ENCODE measurements around the gene CHST13. TPM values are rescaled to one million over a fixed set of nuclear protein-coding genes. Genes with fewer than 3 reads are reported as not detected.

Gene CHST13
- not detected in 2 replicates for total RNA-seq

DNA sequence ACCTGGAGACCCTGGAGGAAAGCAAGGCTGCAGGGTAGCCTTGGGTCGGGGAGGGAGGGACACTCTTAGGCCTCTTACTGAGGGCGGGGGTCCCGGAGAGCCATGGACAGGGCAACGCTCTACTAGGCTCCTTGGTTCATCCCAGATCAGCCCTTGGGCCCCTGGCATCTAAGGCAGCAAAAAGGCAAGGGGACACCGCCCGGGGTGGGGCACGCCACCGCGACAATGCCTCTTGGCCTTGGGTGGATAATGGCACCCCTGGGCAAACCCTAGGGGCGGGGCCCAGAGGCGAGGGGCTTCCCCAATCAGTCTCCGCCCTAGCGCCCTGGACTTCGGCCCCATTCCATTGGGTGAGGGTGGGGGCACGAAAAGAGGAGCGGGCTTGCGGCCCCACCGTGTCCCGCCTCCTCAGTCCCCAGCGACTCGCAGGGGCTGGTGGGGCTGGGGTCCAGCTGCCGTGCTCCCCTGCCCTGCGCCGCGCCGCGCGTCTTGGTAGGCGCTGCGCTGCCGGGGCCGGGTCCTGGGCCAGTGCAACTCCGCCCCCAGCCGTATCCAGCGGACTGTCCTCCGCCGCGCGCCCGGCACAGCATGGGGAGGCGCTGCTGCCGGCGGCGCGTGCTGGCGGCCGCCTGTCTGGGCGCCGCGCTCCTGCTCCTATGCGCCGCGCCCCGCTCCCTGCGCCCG, at the start of gene CHST13:
CHST13 (plus strand) TSS at position 411 of the 684 bp plus-strand sequence; CDS start at position 589, 178 bp downstream.
- DNase-seq (ENCODE audit: low read depth, low spot score): no peak

GRCh38 chr3:126474498-126475412, 49.2 kb upstream of the CHST13 start:
- no peak for DNase-seq (ENCODE audit: low read depth, low spot score)

GRCh38 chr3:126475413-126476114, 48.4 kb upstream of the CHST13 start, which contains the start of gene ZXDC:
ZXDC (minus strand) TSS chr3:126475891; CDS start chr3:126475865, 26 bp downstream.
- peak; percentile 73 for DNase-seq (ENCODE audit: low read depth, low spot score)

GRCh38 chr3:126476166-126477060, 47.5 kb upstream of the CHST13 start:
- DNase-seq (ENCODE audit: low read depth, low spot score): no peak

- DNase-seq (ENCODE audit: low read depth, low spot score): no peak
Measured at GRCh38 chr3:126477061-126477380, 46.9 kb upstream of the CHST13 start.

- DNase-seq (ENCODE audit: low read depth, low spot score): no peak
Measured at GRCh38 chr3:126478581-126479310, 45.2 kb upstream of the CHST13 start.

GRCh38 chr3:126479642-126480041, 44.3 kb upstream of the CHST13 start:
- no peak for DNase-seq (ENCODE audit: low read depth, low spot score)

- no peak for DNase-seq (ENCODE audit: low read depth, low spot score)
Measured at GRCh38 chr3:126480206-126480605, 43.7 kb upstream of the CHST13 start.

DNA sequence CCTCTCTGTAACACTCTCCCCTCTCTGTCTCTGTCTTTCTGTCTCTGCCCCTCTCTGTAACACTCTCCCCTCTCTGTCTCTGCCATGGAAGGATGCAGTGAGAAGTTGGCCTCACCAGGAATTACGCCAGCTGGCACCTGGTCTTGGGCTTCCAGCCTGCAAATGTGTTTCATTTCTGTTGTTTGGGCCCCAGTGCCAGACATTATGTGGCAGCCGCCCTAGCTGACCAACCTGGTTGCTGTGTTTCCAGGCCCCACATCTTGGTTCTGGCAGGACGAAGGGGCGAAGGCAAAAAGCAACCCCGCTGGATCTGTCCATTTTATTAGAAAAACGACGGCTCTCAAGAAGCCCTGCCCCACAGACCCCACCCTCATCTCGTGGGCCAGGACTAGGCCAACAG, 43.1 kb upstream of the CHST13 start:
- no peak for DNase-seq (ENCODE audit: low read depth, low spot score)

DNA sequence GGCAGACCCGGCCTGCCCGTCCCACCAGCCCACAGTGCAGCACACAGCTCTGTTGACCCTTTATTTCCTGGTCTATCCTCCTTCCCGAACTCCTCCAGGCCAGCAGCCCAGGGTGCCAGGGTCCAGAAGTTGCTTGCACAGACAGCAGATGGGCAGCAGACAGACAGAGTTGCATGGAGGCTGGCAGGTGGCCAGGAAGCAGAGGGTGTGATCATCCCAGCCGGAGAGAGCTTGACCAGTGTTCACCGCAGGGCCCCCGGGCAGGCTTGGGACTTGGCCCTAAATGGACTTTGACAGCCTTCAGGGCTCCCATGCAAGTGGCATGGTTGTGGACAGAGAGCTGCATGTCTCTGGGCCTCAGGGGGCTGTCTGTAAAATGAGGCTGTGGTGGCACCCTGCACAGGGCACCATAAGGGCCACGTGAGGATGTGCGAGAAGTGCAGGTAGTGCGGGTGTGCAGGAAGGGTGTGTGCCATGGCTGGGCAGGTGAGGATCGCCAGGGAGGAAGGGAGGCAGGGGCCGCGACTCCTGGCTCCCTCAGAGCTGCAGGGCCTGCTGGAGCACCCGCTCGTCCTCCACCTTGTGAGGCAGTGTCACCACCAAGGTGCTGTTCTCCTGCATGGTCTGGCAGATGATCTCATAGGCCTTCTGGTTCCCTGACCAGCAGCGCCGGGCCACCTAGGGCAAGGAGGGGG, 42.0 kb upstream of the CHST13 start:
- no peak for DNase-seq (ENCODE audit: low read depth, low spot score)

- DNase-seq (ENCODE audit: low read depth, low spot score): no peak
Measured at GRCh38 chr3:126482503-126483255, 41.3 kb upstream of the CHST13 start.

DNA sequence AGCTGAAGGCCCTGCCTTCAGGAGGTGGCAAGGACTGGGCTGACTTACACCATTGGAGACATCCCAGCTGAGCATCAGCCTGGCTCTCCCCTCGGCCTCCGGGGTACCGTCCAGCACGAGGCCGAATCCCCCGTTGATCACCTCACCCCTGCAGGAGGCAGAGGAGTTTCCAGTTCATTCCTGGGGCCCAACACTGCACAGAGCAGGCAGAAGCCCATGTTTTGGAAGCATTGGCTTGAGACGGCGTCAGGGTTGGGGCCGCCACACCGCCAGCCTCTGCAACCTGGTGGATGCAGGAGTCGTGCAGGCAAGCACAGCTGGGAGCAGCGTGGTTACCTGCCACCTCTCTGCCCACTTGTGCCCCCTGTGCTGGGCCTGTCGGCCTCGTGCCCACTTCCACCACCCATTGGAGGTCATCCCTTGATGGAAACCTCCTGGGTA, 40.6 kb upstream of the CHST13 start:
- DNase-seq (ENCODE audit: low read depth, low spot score): no peak

- DNase-seq (ENCODE audit: low read depth, low spot score): no peak
Measured at GRCh38 chr3:126484148-126484547, 39.8 kb upstream of the CHST13 start.

DNA sequence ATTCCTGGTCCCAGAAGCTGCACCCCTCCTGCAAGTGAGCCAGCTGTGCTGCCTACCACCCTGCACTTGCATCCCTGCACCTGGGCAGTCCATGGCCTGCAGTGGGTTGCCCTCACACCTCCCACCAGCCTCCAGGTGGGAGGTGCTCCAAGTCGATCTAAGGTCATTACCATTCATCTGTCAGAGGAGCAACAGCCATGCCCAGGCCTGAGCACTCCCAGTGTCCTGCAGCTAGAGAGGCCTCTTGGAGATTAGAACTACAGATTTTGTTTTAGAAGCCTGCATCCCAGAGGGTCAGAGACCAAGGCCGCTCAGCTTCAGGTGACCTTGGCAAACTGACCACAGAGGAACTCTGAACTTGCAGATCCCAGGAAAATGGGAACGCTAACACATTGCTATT, 39.3 kb upstream of the CHST13 start:
- DNase-seq (ENCODE audit: low read depth, low spot score): no peak

DNA sequence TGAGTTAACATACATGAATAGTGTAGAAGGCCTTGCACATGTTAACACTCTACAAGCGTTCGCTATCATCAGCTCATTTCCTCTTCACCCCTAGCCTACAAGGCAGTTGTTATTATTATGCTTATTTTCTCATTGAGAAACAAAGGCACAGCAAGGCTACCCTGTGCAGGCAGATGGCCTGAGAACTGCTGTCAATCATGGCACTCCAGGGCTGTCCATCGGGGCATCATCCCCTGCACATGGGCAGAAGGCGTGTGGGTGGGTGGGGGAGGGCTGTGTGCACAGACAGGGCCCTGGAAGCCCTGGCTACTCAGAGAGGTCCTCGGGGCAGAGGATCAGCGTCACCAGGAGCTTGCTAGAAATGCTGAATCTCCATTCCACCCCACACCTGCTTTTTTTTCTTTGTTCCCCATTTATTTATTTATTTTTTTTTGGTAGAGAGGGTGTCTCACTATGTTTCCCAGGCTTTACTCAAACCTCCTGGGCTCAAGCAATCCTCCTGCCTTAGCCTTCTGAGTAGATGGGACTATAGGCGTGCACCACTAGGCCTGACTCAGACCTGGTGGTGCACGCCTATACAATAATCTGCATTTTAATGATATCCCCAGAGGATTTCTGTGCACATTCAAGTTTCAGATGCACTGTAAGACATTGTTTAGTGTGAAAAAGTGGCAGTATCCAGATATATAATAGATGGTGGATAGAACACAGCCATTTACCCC, 38.6 kb upstream of the CHST13 start:
- no peak for DNase-seq (ENCODE audit: low read depth, low spot score)

- no peak for DNase-seq (ENCODE audit: low read depth, low spot score)
Measured at GRCh38 chr3:126485956-126486355, 38.0 kb upstream of the CHST13 start.

DNA sequence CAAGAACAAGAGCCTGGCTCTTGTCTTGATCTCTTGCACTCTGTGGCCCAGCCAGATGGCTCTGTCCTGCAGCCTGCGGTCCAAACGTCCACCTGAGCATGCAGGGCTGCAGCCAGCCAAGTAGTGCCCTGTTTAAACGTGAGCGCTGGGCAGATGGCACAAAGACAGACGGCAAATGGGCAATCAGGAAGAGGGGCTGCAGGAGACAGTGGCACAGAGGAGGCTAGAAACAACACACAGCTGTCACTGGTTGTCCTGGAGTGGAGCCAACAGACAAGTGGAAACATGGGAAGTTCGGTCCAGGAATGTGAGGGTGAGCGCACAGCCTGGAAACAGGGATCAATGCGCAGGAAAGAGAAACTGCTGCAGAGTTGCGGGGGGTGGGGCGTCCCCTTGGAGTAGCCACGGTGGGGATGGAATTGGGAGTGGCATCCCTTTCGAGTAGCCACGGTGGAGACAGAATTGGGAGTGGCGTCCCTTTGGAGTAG, 37.6 kb upstream of the CHST13 start:
- DNase-seq (ENCODE audit: low read depth, low spot score): no peak

DNA sequence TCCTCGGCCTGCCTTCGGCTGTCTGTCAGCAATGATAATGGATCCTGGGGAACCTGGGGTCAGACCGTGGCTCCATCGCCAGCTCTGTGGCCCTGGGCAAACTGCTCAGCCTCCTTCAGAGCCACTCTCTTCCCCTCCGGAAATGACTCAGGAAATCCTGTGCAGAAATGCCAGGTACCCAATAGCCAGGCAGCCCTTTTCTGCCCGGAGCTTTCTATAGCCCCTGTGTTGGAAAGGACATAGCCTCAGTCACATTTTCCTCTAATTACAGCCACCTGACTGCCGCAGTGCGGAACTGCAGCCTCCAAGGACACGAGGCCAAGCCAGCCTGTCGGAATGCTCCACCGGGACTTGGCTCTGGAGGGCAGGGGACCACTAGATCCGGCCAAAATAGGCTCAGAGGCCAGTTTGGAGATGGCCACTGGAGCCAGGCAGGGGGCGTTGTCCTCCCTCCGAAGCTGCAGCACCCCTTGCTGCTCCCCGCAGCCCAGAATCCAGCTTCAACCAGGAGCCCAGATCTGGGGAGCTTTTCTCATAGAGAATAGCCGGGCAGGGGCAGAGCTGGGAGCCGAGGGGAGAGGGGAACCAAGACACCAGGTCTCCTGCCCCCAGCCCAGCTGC, 36.7 kb upstream of the CHST13 start:
- DNase-seq (ENCODE audit: low read depth, low spot score): no peak
